Fibroblast of lung (primary cell): ENCODE data around the gene UBE2D2. TPM values are rescaled to one million over a fixed set of nuclear protein-coding genes. Genes with fewer than 3 reads are reported as not detected.
A peak's percentile ranks its signal among the peaks of the same experiment; 100 is the strongest.

Source experiments
- DNase-seq, 2 donors: peaks; one replicate each; pipeline versions ENCODE4 v3.0.0 to v3.0.0-alpha.2; 2010; ENCODE audit warnings: low read depth in 2 of 2
- H2AFZ ChIP-seq: 2 replicates; pipeline ENCODE4 v1.5.1; 2012; ENCODE audit warnings: low read length, control low read depth, inconsistent platforms
- H3K27ac ChIP-seq: 2 replicates; pipeline ENCODE4 v1.5.1; 2011; ENCODE audit warnings: low read length, control low read depth; ENCODE audit not compliant: insufficient read depth
- H3K27me3 ChIP-seq: 2 replicates; pipeline ENCODE4 v1.5.1; 2011; ENCODE audit warnings: mild to moderate bottlenecking, low read length; ENCODE audit not compliant: control insufficient read depth, insufficient read depth
- H3K36me3 ChIP-seq: 2 replicates; pipeline ENCODE4 v1.5.1; 2011; ENCODE audit warnings: low read length; ENCODE audit not compliant: control insufficient read depth, insufficient read depth
- H3K4me1 ChIP-seq: 2 replicates; pipeline ENCODE4 v1.5.1; 2011; ENCODE audit warnings: low read length; ENCODE audit not compliant: control insufficient read depth, insufficient read depth; ENCODE audit errors: extremely low read depth
- H3K4me2 ChIP-seq: 2 replicates; pipeline ENCODE4 v1.5.1; 2011; ENCODE audit warnings: low read length, control low read depth; ENCODE audit not compliant: insufficient read depth; ENCODE audit errors: extremely low read depth
- H3K4me3 ChIP-seq, 4 experiments: fragments of 200-600 bp in 1 of 4; sonication (generic) in 1 of 4; replicated peaks in 1 of 4; 2 replicates each; pipeline ENCODE4 v1.5.1; 2011 to 2016; ENCODE audit warnings: low read length in 4 of 4, low read depth in 3 of 4, mild to moderate bottlenecking in 3 of 4, control low read depth in 2 of 4, inconsistent platforms in 1 of 4, mixed read lengths in 1 of 4; ENCODE audit not compliant: insufficient read depth in 1 of 4; ENCODE audit errors: control extremely low read depth in 1 of 4
- H3K79me2 ChIP-seq: 2 replicates; pipeline ENCODE4 v1.5.1; 2012; ENCODE audit warnings: mild to moderate bottlenecking, low read length, inconsistent platforms; ENCODE audit not compliant: control insufficient read depth, insufficient read depth
- H3K9ac ChIP-seq: 2 replicates; pipeline ENCODE4 v1.5.1; 2011; ENCODE audit warnings: mild to moderate bottlenecking, low read length, control low read depth; ENCODE audit not compliant: insufficient read depth
- H3K9me3 ChIP-seq: 2 replicates; pipeline ENCODE4 v1.5.1; 2012; ENCODE audit warnings: low read depth, low read length; ENCODE audit not compliant: control insufficient read depth, insufficient read depth
- H4K20me1 ChIP-seq: 2 replicates; pipeline ENCODE4 v1.5.1; 2011; ENCODE audit warnings: low read length; ENCODE audit not compliant: control insufficient read depth, insufficient read depth; ENCODE audit errors: extremely low read depth
- EZH2 ChIP-seq: IDR thresholded peaks from 2 replicates; pipeline ENCODE4 v1.5.1; 2012; ENCODE audit warnings: low read length, control low read depth, mild to moderate bottlenecking; ENCODE audit errors: missing control alignments
- polyA plus RNA-seq, 2 donors: library from polyadenylated mRNA; depleted of rRNA in 1 of 2; stranded (reverse) in 1 of 2; unstranded in 1 of 2; fragments of >200 nt; gene quantifications; 2 replicates each; pipeline ENCODE4 v1.2.1, GENCODE V29; 2011 to 2012; ENCODE audit warnings: missing spikeins in 1 of 2
- total RNA-seq: library from RNA; depleted of rRNA; stranded (reverse); fragments of >200 nt; gene quantifications from 2 replicates; pipeline ENCODE4 v1.2.1, GENCODE V29; 2014
- TF ChIP-seq, protein P1 (sequence below), 2 donors: IDR thresholded peaks in 1 of 2; conservative IDR thresholded peaks in 1 of 2; 1 replicate in 1 of 2; 2 replicates in 1 of 2; pipeline ENCODE4 v1.5.1; 2011 to 2012; ENCODE audit warnings: low read length in 2 of 2, control low read depth in 1 of 2, inconsistent platforms in 1 of 2, low read depth in 1 of 2, mild to moderate bottlenecking in 1 of 2

Gene UBE2D2
- total and polyA plus RNA-seq, 2 donors (not counting 1 experiment from before 2014, with no cell fraction given): 56.5 to 62.9 TPM

DNA sequence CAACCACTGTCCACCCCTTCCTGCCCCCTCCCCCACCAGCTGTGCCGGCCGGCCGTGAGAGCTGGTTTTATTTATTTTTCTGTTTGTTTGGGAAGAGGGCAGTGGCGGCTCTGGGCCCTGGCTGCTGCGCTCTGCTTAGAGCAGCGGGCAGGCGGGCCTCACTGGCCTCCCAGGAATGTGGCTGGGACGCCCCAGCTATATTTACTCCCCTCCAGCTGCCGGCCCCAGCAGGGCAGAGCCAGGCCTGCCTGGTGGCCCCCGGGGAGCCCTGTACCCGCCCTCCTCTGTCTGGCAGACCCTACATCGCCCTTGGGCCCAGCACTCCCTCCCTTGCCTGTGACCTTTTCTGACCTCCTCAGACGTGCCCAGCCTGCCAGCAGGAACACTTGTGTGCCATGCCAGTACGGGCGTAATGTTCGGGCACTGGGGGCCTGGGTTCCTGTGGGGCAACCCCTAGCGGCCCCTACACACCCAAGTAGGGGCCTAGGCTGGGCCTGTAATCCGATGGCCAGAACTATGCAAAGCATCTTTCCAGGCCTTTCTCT, 94.7 kb downstream of the UBE2D2 start:
- Histone ChIP-seq H4K20me1 (no peaks in the 10 kb centered on the region), H2AFZ (no peak overlapping the region), H3K27ac (peak overlapping the region; percentile 57), H3K4me2 (peak overlapping the region; percentile 7), H3K4me3 (peak overlapping the region in 1 of 4 experiments; percentile 10), H3K9ac (peak overlapping the region; percentile 36), H3K36me3 (no peaks in the 10 kb centered on the region), H3K27me3 (no peaks in the 10 kb centered on the region), H3K9me3 (no peaks in the 10 kb centered on the region), H3K4me1 (peaks cover 57% of the 10 kb centered on the region), H3K79me2 (peaks cover 29% of the 10 kb centered on the region)
- TF ChIP-seq, protein P1, sequence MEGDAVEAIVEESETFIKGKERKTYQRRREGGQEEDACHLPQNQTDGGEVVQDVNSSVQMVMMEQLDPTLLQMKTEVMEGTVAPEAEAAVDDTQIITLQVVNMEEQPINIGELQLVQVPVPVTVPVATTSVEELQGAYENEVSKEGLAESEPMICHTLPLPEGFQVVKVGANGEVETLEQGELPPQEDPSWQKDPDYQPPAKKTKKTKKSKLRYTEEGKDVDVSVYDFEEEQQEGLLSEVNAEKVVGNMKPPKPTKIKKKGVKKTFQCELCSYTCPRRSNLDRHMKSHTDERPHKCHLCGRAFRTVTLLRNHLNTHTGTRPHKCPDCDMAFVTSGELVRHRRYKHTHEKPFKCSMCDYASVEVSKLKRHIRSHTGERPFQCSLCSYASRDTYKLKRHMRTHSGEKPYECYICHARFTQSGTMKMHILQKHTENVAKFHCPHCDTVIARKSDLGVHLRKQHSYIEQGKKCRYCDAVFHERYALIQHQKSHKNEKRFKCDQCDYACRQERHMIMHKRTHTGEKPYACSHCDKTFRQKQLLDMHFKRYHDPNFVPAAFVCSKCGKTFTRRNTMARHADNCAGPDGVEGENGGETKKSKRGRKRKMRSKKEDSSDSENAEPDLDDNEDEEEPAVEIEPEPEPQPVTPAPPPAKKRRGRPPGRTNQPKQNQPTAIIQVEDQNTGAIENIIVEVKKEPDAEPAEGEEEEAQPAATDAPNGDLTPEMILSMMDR (conservative IDR thresholded peaks at IDR 0.05 in 1 of 2, IDR thresholded peaks at IDR 0.05 in 1 of 2; ENCODE audit: low read depth in 1 of 2, low read length in 2 of 2): no peak
- no peak for TF ChIP-seq EZH2
- DNase-seq: peak; percentile 69 to 72

DNA sequence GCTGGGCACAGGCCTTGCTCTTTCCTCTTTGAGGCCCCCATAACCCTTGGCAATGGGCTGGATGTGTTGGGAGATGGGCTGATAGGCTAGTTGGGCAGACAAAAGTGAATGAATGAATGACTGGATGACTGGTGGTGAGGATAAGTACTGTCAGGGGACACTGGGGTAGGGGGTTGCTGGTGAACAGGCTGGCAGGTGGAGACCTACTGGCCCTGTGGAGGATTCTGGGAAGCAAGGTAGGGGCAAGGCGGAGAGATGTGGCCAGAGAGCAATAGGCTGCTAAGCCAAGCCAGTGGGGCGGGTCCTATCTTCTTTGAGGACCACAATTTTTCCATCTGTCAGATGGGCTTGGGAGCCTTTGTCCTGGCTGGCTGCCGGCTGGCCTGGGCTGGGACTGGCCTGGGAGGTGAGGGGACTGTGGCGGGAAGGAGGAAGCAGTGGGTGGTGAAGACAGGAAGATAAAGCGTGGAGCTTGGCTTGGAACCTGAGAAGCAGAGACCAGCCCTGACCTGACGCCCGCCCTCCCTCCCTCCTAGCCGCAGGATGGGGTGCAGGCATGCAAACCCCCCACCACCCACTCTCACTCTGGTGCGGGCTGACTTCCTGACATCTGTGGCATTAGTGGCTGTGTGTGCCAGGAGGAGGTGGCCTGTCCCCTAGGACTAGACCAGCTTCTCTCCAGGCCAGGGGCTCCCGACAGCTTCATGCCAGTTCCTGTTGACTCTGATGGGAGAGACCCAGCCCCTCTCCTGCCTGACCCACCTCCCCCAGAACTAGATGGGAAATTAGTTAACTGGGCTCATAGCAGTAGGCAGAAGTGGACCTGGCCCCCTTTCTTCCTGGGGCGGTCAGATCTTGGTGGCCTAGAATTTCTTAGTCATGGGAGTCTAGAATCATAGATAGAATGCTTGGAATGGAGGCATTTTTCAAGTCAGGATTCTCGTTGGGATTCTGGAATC, 96.5 kb downstream of the UBE2D2 start:
- H4K20me1 ChIP-seq: no peaks in the 10 kb centered on the region
- H3K4me2 ChIP-seq: no peak overlapping the region
- no peaks in the 10 kb centered on the region for H3K36me3 ChIP-seq
- no peak overlapping the region for H3K4me3 ChIP-seq
- H3K79me2 ChIP-seq: peaks cover 33% of the 10 kb centered on the region
- H3K9me3 ChIP-seq: no peaks in the 10 kb centered on the region
- peak in 1 of 2 donors; percentile 88 for DNase-seq
- H3K27ac ChIP-seq: peak overlapping the region; percentile 1
- no peak for TF ChIP-seq EZH2
- TF ChIP-seq, protein P1 (conservative IDR thresholded peaks at IDR 0.05 in 1 of 2, IDR thresholded peaks at IDR 0.05 in 1 of 2; ENCODE audit: low read depth in 1 of 2, low read length in 2 of 2): no peak
- H2AFZ ChIP-seq: no peak overlapping the region
- peaks cover 53% of the 10 kb centered on the region for H3K4me1 ChIP-seq
- H3K27me3 ChIP-seq: no peaks in the 10 kb centered on the region
- H3K9ac ChIP-seq: no peak overlapping the region

DNA sequence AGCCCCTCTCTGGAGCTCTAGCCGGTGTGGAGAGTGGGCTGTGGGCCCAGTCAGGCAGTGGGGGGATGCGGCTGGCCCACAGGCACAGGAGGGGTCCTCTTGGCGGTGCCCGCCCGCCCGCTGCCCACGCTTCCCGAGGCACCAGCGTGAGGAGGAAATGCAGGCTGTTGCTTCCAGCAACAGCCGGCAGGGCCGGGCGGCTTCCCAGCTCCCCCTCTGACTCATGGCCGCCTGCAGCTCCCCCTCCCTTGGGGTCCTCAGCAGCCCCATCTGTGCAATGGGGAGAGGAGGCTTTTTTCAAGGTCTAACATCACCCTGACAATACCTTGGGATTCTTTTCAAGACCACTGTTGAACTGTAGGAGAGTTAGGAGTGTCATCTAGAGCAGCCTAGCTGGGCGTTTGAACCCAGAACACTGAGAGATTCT, 97.4 kb downstream of the UBE2D2 start:
- Histone ChIP-seq H3K9ac (no peak overlapping the region), H3K27ac (peak overlapping the region; percentile 82), H4K20me1 (no peaks in the 10 kb centered on the region), H3K4me3 (no peak overlapping the region), H3K4me1 (peaks cover 47% of the 10 kb centered on the region), H3K79me2 (peaks cover 30% of the 10 kb centered on the region), H3K9me3 (no peaks in the 10 kb centered on the region), H2AFZ (no peak overlapping the region), H3K27me3 (no peaks in the 10 kb centered on the region), H3K36me3 (no peaks in the 10 kb centered on the region), H3K4me2 (peak overlapping the region; percentile 21)
- DNase-seq: peak in 1 of 2 donors; percentile 75
- no peak for TF ChIP-seq EZH2
- TF ChIP-seq, protein P1 (conservative IDR thresholded peaks at IDR 0.05 in 1 of 2, IDR thresholded peaks at IDR 0.05 in 1 of 2; ENCODE audit: low read depth in 1 of 2, low read length in 2 of 2): no peak
